ENCODE data around the gene ATRIP.

Gene ATRIP

DNA sequence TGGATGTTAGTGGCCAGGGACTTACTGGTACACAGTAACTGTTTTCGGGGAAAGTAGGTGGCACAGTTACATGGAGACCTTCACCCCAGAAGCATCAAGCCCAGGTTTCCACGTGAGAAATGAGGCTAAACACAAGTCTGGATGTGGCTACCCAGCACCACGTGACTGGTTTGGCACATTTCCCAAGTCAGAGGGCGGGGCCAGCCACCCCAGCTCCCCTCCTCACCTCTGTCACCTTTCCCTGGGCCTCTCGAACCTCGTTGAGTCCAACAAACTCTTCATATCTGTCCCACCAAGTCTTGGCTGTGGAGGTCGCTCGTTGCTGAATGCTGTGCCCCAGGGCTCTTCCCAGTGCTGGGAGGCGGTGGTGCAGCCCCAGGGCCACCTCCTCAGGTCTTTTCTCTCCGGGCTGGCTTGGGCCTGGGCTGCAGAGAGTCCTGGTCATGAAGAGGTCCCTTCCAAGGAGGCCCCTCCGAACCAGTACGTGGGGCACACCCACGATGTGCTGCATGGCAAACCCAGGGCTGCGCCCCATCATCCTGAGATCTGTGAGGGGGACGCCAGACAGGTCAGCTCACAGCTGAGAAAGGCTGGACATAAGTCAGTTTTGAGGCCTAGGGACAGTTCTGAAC, 11.8 kb upstream of the ATRIP start (continued):
- TF ChIP-seq, protein P1, sequence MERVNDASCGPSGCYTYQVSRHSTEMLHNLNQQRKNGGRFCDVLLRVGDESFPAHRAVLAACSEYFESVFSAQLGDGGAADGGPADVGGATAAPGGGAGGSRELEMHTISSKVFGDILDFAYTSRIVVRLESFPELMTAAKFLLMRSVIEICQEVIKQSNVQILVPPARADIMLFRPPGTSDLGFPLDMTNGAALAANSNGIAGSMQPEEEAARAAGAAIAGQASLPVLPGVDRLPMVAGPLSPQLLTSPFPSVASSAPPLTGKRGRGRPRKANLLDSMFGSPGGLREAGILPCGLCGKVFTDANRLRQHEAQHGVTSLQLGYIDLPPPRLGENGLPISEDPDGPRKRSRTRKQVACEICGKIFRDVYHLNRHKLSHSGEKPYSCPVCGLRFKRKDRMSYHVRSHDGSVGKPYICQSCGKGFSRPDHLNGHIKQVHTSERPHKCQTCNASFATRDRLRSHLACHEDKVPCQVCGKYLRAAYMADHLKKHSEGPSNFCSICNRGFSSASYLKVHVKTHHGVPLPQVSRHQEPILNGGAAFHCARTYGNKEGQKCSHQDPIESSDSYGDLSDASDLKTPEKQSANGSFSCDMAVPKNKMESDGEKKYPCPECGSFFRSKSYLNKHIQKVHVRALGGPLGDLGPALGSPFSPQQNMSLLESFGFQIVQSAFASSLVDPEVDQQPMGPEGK (tag by site-specific recombination; IDR thresholded peaks at IDR 0.05) = no peak
- no peak for TF ChIP-seq ZFHX2 (tag by site-specific recombination; conservative IDR thresholded peaks at IDR 0.05)
- TF ChIP-seq ZNF544 (tag by site-specific recombination; IDR thresholded peaks at IDR 0.05) = no peak
- TF ChIP-seq GLI4 (tag by site-specific recombination; IDR thresholded peaks at IDR 0.05) = no peak
- no peak for TF ChIP-seq ZNF747 (tag by site-specific recombination; IDR thresholded peaks at IDR 0.05)
- TF ChIP-seq BCL11B (tag by site-specific recombination; IDR thresholded peaks at IDR 0.05; ENCODE audit: low read depth) = no peak
- TF ChIP-seq EGR2 (tag by site-specific recombination; IDR thresholded peaks at IDR 0.05; ENCODE audit: low read depth) = no peak

DNA sequence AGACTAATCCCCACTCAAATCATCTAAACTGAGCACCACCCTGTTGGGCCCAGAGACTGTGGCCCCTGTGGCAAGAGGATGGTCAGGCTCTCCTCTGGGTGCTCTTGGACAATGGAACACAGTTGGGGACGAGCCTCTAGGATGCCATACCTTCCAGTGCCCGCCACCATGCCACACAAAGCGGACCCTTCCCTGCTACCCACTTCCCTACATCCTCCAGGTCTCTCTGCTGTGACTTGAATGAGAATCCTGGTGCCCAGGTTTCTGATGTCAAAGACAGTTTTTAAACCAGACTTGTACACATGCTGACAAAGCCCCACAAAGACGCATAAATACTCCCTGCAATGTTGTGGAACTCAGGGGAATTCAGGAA, 11.3 kb upstream of the ATRIP start:
- Histone ChIP-seq H3K36me3 (ENCODE audit: control insufficient read depth in 2 of 2, insufficient read depth in 1 of 2, low read length in 2 of 2) (peaks cover 0 to 38% of the 10 kb centered on the region in 2 experiments; a peak in 1 of 3 replicates), H3K9me3 (ENCODE audit: control insufficient read depth, insufficient read depth, low read depth, low read length) (no peaks in the 10 kb centered on the region), H3K4me3 (ENCODE audit: low read depth, low read length) (no peak overlapping the region), H3K4me1 (ENCODE audit: control insufficient read depth, insufficient read depth, low read length) (peaks cover under 1% of the 10 kb centered on the region; the same call in 1 of the 2 replicates), H3K27ac (ENCODE audit: extremely low read depth, low read depth, low read length) (no peak overlapping the region)
- no peak for TF ChIP-seq ZNF10 (tag by site-specific recombination; IDR thresholded peaks at IDR 0.05)
- no peak for TF ChIP-seq ZNF629 (tag by site-specific recombination; IDR thresholded peaks at IDR 0.05)
- TF ChIP-seq, protein P2, sequence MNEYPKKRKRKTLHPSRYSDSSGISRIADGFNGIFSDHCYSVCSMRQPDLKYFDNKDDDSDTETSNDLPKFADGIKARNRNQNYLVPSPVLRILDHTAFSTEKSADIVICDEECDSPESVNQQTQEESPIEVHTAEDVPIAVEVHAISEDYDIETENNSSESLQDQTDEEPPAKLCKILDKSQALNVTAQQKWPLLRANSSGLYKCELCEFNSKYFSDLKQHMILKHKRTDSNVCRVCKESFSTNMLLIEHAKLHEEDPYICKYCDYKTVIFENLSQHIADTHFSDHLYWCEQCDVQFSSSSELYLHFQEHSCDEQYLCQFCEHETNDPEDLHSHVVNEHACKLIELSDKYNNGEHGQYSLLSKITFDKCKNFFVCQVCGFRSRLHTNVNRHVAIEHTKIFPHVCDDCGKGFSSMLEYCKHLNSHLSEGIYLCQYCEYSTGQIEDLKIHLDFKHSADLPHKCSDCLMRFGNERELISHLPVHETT (tag by site-specific recombination; IDR thresholded peaks at IDR 0.05) = no peak
- TF ChIP-seq, protein P3, sequence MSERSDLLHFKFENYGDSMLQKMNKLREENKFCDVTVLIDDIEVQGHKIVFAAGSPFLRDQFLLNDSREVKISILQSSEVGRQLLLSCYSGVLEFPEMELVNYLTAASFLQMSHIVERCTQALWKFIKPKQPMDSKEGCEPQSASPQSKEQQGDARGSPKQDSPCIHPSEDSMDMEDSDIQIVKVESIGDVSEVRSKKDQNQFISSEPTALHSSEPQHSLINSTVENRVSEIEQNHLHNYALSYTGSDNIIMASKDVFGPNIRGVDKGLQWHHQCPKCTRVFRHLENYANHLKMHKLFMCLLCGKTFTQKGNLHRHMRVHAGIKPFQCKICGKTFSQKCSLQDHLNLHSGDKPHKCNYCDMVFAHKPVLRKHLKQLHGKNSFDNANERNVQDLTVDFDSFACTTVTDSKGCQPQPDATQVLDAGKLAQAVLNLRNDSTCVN (tag by site-specific recombination; optimal IDR thresholded peaks at IDR 0.05) = no peak
- TF ChIP-seq, protein P4, sequence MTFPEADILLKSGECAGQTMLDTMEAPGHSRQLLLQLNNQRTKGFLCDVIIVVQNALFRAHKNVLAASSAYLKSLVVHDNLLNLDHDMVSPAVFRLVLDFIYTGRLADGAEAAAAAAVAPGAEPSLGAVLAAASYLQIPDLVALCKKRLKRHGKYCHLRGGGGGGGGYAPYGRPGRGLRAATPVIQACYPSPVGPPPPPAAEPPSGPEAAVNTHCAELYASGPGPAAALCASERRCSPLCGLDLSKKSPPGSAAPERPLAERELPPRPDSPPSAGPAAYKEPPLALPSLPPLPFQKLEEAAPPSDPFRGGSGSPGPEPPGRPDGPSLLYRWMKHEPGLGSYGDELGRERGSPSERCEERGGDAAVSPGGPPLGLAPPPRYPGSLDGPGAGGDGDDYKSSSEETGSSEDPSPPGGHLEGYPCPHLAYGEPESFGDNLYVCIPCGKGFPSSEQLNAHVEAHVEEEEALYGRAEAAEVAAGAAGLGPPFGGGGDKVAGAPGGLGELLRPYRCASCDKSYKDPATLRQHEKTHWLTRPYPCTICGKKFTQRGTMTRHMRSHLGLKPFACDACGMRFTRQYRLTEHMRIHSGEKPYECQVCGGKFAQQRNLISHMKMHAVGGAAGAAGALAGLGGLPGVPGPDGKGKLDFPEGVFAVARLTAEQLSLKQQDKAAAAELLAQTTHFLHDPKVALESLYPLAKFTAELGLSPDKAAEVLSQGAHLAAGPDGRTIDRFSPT (tag by site-specific recombination; IDR thresholded peaks at IDR 0.05) = no peak
- TF ChIP-seq, protein P5, sequence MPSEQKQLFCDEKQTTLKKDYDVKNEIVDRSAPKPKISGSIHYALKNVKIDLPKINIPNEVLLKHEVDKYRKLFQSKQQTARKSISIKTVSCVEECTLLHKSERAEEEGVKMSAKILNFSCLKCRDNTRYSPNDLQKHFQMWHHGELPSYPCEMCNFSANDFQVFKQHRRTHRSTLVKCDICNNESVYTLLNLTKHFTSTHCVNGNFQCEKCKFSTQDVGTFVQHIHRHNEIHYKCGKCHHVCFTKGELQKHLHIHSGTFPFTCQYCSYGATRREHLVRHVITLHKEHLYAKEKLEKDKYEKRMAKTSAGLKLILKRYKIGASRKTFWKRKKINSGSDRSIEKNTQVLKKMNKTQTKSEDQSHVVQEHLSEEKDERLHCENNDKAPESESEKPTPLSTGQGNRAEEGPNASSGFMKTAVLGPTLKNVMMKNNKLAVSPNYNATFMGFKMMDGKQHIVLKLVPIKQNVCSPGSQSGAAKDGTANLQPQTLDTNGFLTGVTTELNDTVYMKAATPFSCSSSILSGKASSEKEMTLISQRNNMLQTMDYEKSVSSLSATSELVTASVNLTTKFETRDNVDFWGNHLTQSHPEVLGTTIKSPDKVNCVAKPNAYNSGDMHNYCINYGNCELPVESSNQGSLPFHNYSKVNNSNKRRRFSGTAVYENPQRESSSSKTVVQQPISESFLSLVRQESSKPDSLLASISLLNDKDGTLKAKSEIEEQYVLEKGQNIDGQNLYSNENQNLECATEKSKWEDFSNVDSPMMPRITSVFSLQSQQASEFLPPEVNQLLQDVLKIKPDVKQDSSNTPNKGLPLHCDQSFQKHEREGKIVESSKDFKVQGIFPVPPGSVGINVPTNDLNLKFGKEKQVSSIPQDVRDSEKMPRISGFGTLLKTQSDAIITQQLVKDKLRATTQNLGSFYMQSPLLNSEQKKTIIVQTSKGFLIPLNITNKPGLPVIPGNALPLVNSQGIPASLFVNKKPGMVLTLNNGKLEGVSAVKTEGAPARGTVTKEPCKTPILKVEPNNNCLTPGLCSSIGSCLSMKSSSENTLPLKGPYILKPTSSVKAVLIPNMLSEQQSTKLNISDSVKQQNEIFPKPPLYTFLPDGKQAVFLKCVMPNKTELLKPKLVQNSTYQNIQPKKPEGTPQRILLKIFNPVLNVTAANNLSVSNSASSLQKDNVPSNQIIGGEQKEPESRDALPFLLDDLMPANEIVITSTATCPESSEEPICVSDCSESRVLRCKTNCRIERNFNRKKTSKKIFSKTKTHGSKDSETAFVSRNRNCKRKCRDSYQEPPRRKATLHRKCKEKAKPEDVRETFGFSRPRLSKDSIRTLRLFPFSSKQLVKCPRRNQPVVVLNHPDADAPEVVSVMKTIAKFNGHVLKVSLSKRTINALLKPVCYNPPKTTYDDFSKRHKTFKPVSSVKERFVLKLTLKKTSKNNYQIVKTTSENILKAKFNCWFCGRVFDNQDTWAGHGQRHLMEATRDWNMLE (tag by site-specific recombination; conservative IDR thresholded peaks at IDR 0.05; ENCODE audit: low read depth) = no peak
- TF ChIP-seq ZNF621 (tag by site-specific recombination; IDR thresholded peaks at IDR 0.05) = no peak
- TF ChIP-seq ZNF335 (tag by site-specific recombination; conservative IDR thresholded peaks at IDR 0.05) = no peak
- TF ChIP-seq SP7 (tag by site-specific recombination; IDR thresholded peaks at IDR 0.05) = no peak
- CTCF ChIA-PET = interaction anchor here (0.6 to 5.9 kb wide), 50 partner anchors 9 to 1477 kb away, joined by 3 to 238 read pairs (median 10); partner anchors contain the start of genes ATRIP, CDC25A, PFKFB4 and SLC26A6
- POLR2A ChIA-PET = interaction anchor here (1.5 to 2.5 kb wide), 3 partner anchors 11 to 73 kb away, joined by 4 to 22 read pairs (median 13); partner anchors contain the start of gene ATRIP
